K562 (cell line): Measurements from ENCODE around the gene DESI2. TPM values are rescaled to one million over a fixed set of nuclear protein-coding genes. Genes with fewer than 3 reads are reported as not detected.

ENCODE experiments used
- ATAC-seq: fragments of 200-7000 bp; cut with Tn5 transposase; 3 replicates; pipeline ENCODE4 v1.9.1; 2020; ENCODE audit warnings: moderate library complexity
- BruUV-seq: library from RNA; stranded (reverse); fragments of 400-500 nt; replicated peaks from 2 replicates; lab custom pipeline; 2021; lab: Mats Ljungman, UMichigan
- CTCF ChIA-PET: fragments of 300-600 bp; formaldehyde crosslinking; extraction: SDS; loops from one replicate; lab custom pipeline; 2021; ENCODE audit warnings: low intra/inter-chr PET ratio; lab: Yijun Ruan, JAX
- POLR2A ChIA-PET: fragments of 300-600, 350-650 bp; sonication (Branson Sonifier 250); formaldehyde crosslinking; extraction: SDS; loops from one replicate; lab custom pipeline; 2021; ENCODE audit warnings: antibody characterized with exemption, inconsistent platforms; lab: Yijun Ruan, JAX
- DNase-seq, 4 experiments: peaks; one replicate each; pipeline versions ENCODE4 v3.0.0 to v3.0.0-alpha.2; 2011 to 2018; ENCODE audit warnings: low spot score in 3 of 4, mixed read lengths in 3 of 4; ENCODE audit errors: extremely low read depth in 1 of 4
- FAIRE-seq: peaks from 2 replicates; lab custom pipeline; 2011; peaks lifted over from hg19 to GRCh38; lab: Jason Lieb, UNC
- H2AFZ ChIP-seq: 2 replicates; pipeline ENCODE4 v1.6.0; 2011; ENCODE audit warnings: low read depth, low read length, control low read depth, inconsistent platforms
- H3K27ac ChIP-seq: fragments of 200-600 bp; 3 replicates; pipeline ENCODE4 v1.8.0; 2011; ENCODE audit warnings: low read depth, mild to moderate bottlenecking, control low read depth, inconsistent platforms, low read length, moderate library complexity, mixed read lengths; ENCODE audit errors: extremely low read depth
- H3K27me3 ChIP-seq, 2 experiments: fragments of 300-600 bp in 1 of 2; 2 replicates in 1 of 2; 3 replicates in 1 of 2; pipeline versions ENCODE4 v1.6.0 to v1.8.0; 2011; ENCODE audit warnings: inconsistent platforms in 2 of 2, low read length in 2 of 2, mild to moderate bottlenecking in 1 of 2, mixed read lengths in 1 of 2, moderate library complexity in 1 of 2; ENCODE audit not compliant: control insufficient read depth in 2 of 2, insufficient read depth in 2 of 2
- H3K36me3 ChIP-seq: fragments of 300-600 bp; 3 replicates; pipeline ENCODE4 v1.8.0; 2011; ENCODE audit warnings: mild to moderate bottlenecking, low read length, inconsistent platforms; ENCODE audit not compliant: control insufficient read depth, insufficient read depth
- H3K4me1 ChIP-seq, 2 experiments: fragments of 200-600 bp in 1 of 2; replicated peaks in 1 of 2; 2 replicates in 1 of 2; 3 replicates in 1 of 2; pipeline versions ENCODE4 v1.5.1 to v1.8.0; 2011; ENCODE audit warnings: inconsistent platforms in 2 of 2, low read length in 2 of 2, mild to moderate bottlenecking in 1 of 2, mixed read lengths in 1 of 2, moderate library complexity in 1 of 2; ENCODE audit not compliant: control insufficient read depth in 2 of 2, insufficient read depth in 2 of 2
- H3K4me2 ChIP-seq: 2 replicates; pipeline ENCODE4 v1.6.1; 2011; ENCODE audit warnings: low read length, control low read depth, inconsistent platforms, mixed read lengths; ENCODE audit not compliant: insufficient read depth
- H3K4me3 ChIP-seq: fragments of 200-600 bp; sonication (generic), shearing (Covaris generic); 2 replicates; pipeline ENCODE4 v1.5.1; 2016; ENCODE audit warnings: control low read depth, inconsistent platforms
- H3K79me2 ChIP-seq: fragments of 200-600 bp; 3 replicates; pipeline ENCODE4 v1.8.0; 2011; ENCODE audit warnings: low read length, inconsistent platforms; ENCODE audit not compliant: control insufficient read depth, insufficient read depth
- H3K9ac ChIP-seq, 2 experiments: 2 replicates each; pipeline versions ENCODE4 v1.6.0 to v1.6.1; 2011; ENCODE audit warnings: low read depth in 2 of 2, low read length in 2 of 2, control low read depth in 1 of 2, inconsistent platforms in 1 of 2, mild to moderate bottlenecking in 1 of 2, mixed read lengths in 1 of 2; ENCODE audit not compliant: insufficient read depth in 1 of 2
- H3K9me1 ChIP-seq: one replicate; pipeline ENCODE4 v1.6.0; 2011; ENCODE audit warnings: inconsistent platforms, mild to moderate bottlenecking, low read length, moderate library complexity; ENCODE audit not compliant: control insufficient read depth, insufficient read depth
- H3K9me3 ChIP-seq: replicated peaks from 2 replicates; pipeline ENCODE4 v1.5.1; 2011; ENCODE audit warnings: low read depth, low read length, inconsistent platforms; ENCODE audit not compliant: control insufficient read depth, insufficient read depth
- H4K20me1 ChIP-seq: replicated peaks from 2 replicates; pipeline ENCODE4 v1.6.1; 2011; ENCODE audit warnings: low read length, inconsistent platforms, mixed read lengths; ENCODE audit not compliant: control insufficient read depth, insufficient read depth
- HDAC6 ChIP-seq: IDR thresholded peaks from 2 replicates; pipeline ENCODE4 v1.6.1; 2012; ENCODE audit warnings: low read depth, mild to moderate bottlenecking, control low read depth, inconsistent platforms, low read length, moderate library complexity
- RAD21 ChIP-seq, 2 experiments: fragments of 250-450 bp in 1 of 2; fragments of 450-650 bp in 1 of 2; sonication (Bioruptor Pico) in 1 of 2; formaldehyde crosslinking in 1 of 2; IDR thresholded peaks in 1 of 2; conservative IDR thresholded peaks in 1 of 2; 2 replicates each; pipeline versions ENCODE4 v1.4.0 to v1.8.0; 2020 to 2022; ENCODE audit warnings: mild to moderate bottlenecking in 2 of 2, moderate library complexity in 1 of 2
- RBFOX2 ChIP-seq: fragments of 200-400 bp; formaldehyde crosslinking; IDR thresholded peaks from 2 replicates; pipeline ENCODE4 v1.6.1; 2017; ENCODE audit warnings: low read depth, mild to moderate bottlenecking, low read length, moderate library complexity
- TAF1 ChIP-seq: IDR thresholded peaks from 2 replicates; pipeline ENCODE4 v1.6.1; 2011; ENCODE audit warnings: mild to moderate bottlenecking, low read length, moderate library complexity; ENCODE audit not compliant: insufficient read depth, control insufficient read depth, severe bottlenecking; ENCODE audit errors: extremely low read depth
- U2AF1 ChIP-seq: fragments of 200-400 bp; formaldehyde crosslinking; optimal IDR thresholded peaks from 2 replicates; pipeline ENCODE3; 2017; ENCODE audit warnings: mild to moderate bottlenecking, low read depth, low read length, moderate library complexity
- XRCC4 ChIP-seq: IDR thresholded peaks from one replicate; pipeline ENCODE4 v1.6.1; 2011; ENCODE audit not compliant: insufficient read depth, insufficient read length; ENCODE audit errors: extremely low read depth
- ZBTB17 ChIP-seq: fragments of 450-650 bp; formaldehyde crosslinking; IDR thresholded peaks from 2 replicates; pipeline ENCODE4 v1.4.0; 2020; ENCODE audit warnings: mild to moderate bottlenecking
- ZNF165 ChIP-seq: fragments of 250-450 bp; sonication (Bioruptor Pico); IDR thresholded peaks from 2 replicates; pipeline ENCODE4 v1.4.0; 2020; ENCODE audit warnings: borderline replicate concordance
- WGBS: fragments of 100-300 bp; shearing (Covaris generic); methylation state at CpG from one replicate; pipeline ENCODE4 v1.1.6; 2016; ENCODE audit warnings: low coverage, mixed read lengths; ENCODE audit not compliant: insufficient coverage; ENCODE audit errors: missing lambda C conversion rate; 5-methylcytosine and 5-hydroxymethylcytosine counted together
- in situ Hi-C: fragments of 300-500 bp; cut with MboI; formaldehyde crosslinking; loops from 4 replicates; pipeline ENCODE4 v1.15.0; 2018; ENCODE audit warnings: inconsistent platforms, mixed read lengths
- intact Hi-C: fragments of 100-400 bp; cut with micrococcal nuclease; formaldehyde crosslinking; loops from 2 replicates; pipeline ENCODE4 v1.14.2; 2022
- polyA plus RNA-seq, 8 experiments: library from polyadenylated mRNA; depleted of rRNA in 4 of 8; stranded (reverse) in 5 of 8; unstranded in 3 of 8; fragments of >200 nt; fragmentation: Nextera tagmentation in 2 of 8; fragmentation: Illumina TruSeq in 1 of 8; extraction: Ambion mirVana in 2 of 8; extraction: Trizol in 1 of 8; gene quantifications; 2 replicates each; pipeline versions ENCODE4 v1.2.1 to v1.2.3, GENCODE V29; 2011 to 2014; ENCODE audit warnings: inconsistent platforms in 1 of 8, missing spikeins in 1 of 8
- total RNA-seq, 7 experiments: library from RNA; depleted of rRNA in 6 of 7; stranded (reverse); fragments of >200 nt in 6 of 7; fragmentation: Illumina TruSeq in 2 of 7; extraction: Trizol in 2 of 7; gene quantifications; 2 replicates each; pipeline versions ENCODE4 v1.2.1 to v1.2.3, GENCODE V29; 2011 to 2021; ENCODE audit warnings: low replicate concordance in 1 of 7
- TF ChIP-seq, protein P1 (sequence below): sonication (generic); formaldehyde crosslinking; IDR thresholded peaks from 2 replicates; pipeline ENCODE4 v1.8.0; 2023; ENCODE audit warnings: mild to moderate bottlenecking, missing genetic modification reagents

DESI2 gene
- total and polyA plus RNA-seq, 9 of the 15 experiments (the other 6 are each of a cell fraction or from before 2014, with no cell fraction given): 17.4 to 59.4 (median 38.4) TPM

GRCh38 chr1:244664353-244664752, 11.4 kb downstream of the DESI2 start:
- Histone ChIP-seq H3K4me1 (peaks cover 0 to 23% of the 10 kb centered on the region in 2 experiments; a peak in 4 of 5 replicates), H4K20me1 (peaks cover 13% of the 10 kb centered on the region; the same call in 1 of the 2 replicates), H3K9ac (no peak overlapping the region), H3K79me2 (peaks cover 81% of the 10 kb centered on the region), H3K27ac (no peak overlapping the region), H3K4me3 (no peak overlapping the region), H3K4me2 (no peak overlapping the region), H3K9me3 (no peaks in the 10 kb centered on the region), H2AFZ (no peak overlapping the region), H3K9me1 (no peaks in the 10 kb centered on the region), H3K27me3 (no peaks in the 10 kb centered on the region), H3K36me3 (peaks cover 12% of the 10 kb centered on the region)
- ChIA-PET POLR2A (no interaction called here), CTCF (no interaction called here)
- intact Hi-C loops: no loop called here
- ATAC-seq (peak; percentile 32), DNase-seq (no peak), FAIRE-seq (no peak)
- WGBS: 77% methylated on average over 3 of the region's 3 CpGs
- no TSS peak for BruUV-seq
- in situ Hi-C loops: no loop called here
- TF ChIP-seq U2AF1 (peak; percentile 11), TAF1 (no peak), HDAC6 (no peak), RBFOX2 (no peak), XRCC4 (no peak)

GRCh38 chr1:244665771-244666217, 12.9 kb downstream of the DESI2 start:
- ChIA-PET POLR2A (interaction anchor here (0.6 to 1.0 kb wide), 3 partner anchors 8 to 64 kb away, joined by 4 to 6 read pairs (median 4); no protein-coding TSS in a partner anchor), CTCF (no interaction called here)
- intact Hi-C loops: no loop called here
- peak; percentile 86 for ATAC-seq
- H3K4me2 ChIP-seq: peak overlapping the region; percentile 7; the same call in 1 of the 2 replicates
- 10% methylated on average over 4 of the region's 4 CpGs for WGBS
- H3K9ac ChIP-seq: no peak overlapping the region
- no peaks in the 10 kb centered on the region for H3K9me3 ChIP-seq
- peak in 2 of 4 experiments; percentile 39 to 58 for DNase-seq
- H3K4me1 ChIP-seq: peaks cover 0 to 23% of the 10 kb centered on the region in 2 experiments; a peak in 4 of 5 replicates
- H3K4me3 ChIP-seq: no peak overlapping the region
- in situ Hi-C loops: no loop called here
- BruUV-seq: no TSS peak
- peaks cover 13% of the 10 kb centered on the region; the same call in 1 of the 2 replicates for H4K20me1 ChIP-seq
- no peaks in the 10 kb centered on the region for H3K9me1 ChIP-seq
- peak overlapping the region; percentile 5; the same call in 1 of the 3 replicates for H3K27ac ChIP-seq
- no peak overlapping the region for H2AFZ ChIP-seq
- no peaks in the 10 kb centered on the region for H3K27me3 ChIP-seq
- peaks cover 8% of the 10 kb centered on the region; the same call in 2 of the 3 replicates for H3K36me3 ChIP-seq
- peaks cover 74% of the 10 kb centered on the region for H3K79me2 ChIP-seq
- FAIRE-seq: peak; percentile 11
- TF ChIP-seq RAD21 (CRISPR knock-in tag; conservative IDR thresholded peaks at IDR 0.05 in 1 of 2, IDR thresholded peaks at IDR 0.05 in 1 of 2) (peak in 1 of 2 experiments; percentile 25; a peak in 1 of 4 replicates), ZBTB17 (CRISPR knock-in tag) (peak; percentile 86; the same call in 1 of the 2 replicates), ZNF165 (no peak)
- TF ChIP-seq, protein P1, sequence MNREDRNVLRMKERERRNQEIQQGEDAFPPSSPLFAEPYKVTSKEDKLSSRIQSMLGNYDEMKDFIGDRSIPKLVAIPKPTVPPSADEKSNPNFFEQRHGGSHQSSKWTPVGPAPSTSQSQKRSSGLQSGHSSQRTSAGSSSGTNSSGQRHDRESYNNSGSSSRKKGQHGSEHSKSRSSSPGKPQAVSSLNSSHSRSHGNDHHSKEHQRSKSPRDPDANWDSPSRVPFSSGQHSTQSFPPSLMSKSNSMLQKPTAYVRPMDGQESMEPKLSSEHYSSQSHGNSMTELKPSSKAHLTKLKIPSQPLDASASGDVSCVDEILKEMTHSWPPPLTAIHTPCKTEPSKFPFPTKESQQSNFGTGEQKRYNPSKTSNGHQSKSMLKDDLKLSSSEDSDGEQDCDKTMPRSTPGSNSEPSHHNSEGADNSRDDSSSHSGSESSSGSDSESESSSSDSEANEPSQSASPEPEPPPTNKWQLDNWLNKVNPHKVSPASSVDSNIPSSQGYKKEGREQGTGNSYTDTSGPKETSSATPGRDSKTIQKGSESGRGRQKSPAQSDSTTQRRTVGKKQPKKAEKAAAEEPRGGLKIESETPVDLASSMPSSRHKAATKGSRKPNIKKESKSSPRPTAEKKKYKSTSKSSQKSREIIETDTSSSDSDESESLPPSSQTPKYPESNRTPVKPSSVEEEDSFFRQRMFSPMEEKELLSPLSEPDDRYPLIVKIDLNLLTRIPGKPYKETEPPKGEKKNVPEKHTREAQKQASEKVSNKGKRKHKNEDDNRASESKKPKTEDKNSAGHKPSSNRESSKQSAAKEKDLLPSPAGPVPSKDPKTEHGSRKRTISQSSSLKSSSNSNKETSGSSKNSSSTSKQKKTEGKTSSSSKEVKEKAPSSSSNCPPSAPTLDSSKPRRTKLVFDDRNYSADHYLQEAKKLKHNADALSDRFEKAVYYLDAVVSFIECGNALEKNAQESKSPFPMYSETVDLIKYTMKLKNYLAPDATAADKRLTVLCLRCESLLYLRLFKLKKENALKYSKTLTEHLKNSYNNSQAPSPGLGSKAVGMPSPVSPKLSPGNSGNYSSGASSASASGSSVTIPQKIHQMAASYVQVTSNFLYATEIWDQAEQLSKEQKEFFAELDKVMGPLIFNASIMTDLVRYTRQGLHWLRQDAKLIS: no peak
